Anterior cingulate cortex (tissue), 58 donors: Measurements from ENCODE around the gene ALDH4A1.
"Not testable (repeated sequence)": the region's sequence is repeated elsewhere in the genome, so short reads cannot be mapped to it uniquely, and the experiment has no call there.

ENCODE experiments used
- DNase-seq, 58 donors: peaks; one replicate each; lab custom pipeline; 2025; lab: John Stamatoyannopoulos, UW

Gene ALDH4A1

GRCh38 chr1:18865176-18865575, 37.2 kb downstream of the ALDH4A1 start:
- no peak for DNase-seq

GRCh38 chr1:18861590-18861989, 40.8 kb downstream of the ALDH4A1 start:
- DNase-seq = no peak

- no peak for DNase-seq
Observed at GRCh38 chr1:18861082-18861481, 41.3 kb downstream of the ALDH4A1 start.

GRCh38 chr1:18859560-18859959, 42.8 kb downstream of the ALDH4A1 start, which contains the start of gene TAS1R2:
TSS of gene TAS1R2 (minus strand) at chr1:18859660. CDS start at chr1:18859660, 0 bp downstream.
- DNase-seq = no peak

GRCh38 chr1:18858070-18858688, 44.2 kb downstream of the ALDH4A1 start:
- DNase-seq = no peak

GRCh38 chr1:18856435-18856834, 45.9 kb downstream of the ALDH4A1 start:
- no peak for DNase-seq

GRCh38 chr1:18855573-18855972, 46.8 kb downstream of the ALDH4A1 start:
- DNase-seq = no peak

- no peak for DNase-seq
Observed at GRCh38 chr1:18854331-18855025, 47.9 kb downstream of the ALDH4A1 start.

GRCh38 chr1:18852501-18852900, 49.9 kb downstream of the ALDH4A1 start:
- no peak for DNase-seq

- DNase-seq = no peak
Observed at GRCh38 chr1:18849261-18849711, 53.1 kb downstream of the ALDH4A1 start.

- not testable (repeated sequence) for DNase-seq
Observed at GRCh38 chr1:18847723-18848122, 54.6 kb downstream of the ALDH4A1 start.

GRCh38 chr1:18840145-18840544, 62.2 kb downstream of the ALDH4A1 start:
- no peak for DNase-seq

GRCh38 chr1:18836654-18837053, 65.7 kb downstream of the ALDH4A1 start:
- DNase-seq = no peak

GRCh38 chr1:18832319-18832718, 70.0 kb downstream of the ALDH4A1 start:
- DNase-seq = not testable (repeated sequence)

GRCh38 chr1:18831656-18832055, 70.7 kb downstream of the ALDH4A1 start:
- no peak for DNase-seq

GRCh38 chr1:18830596-18830995, 71.8 kb downstream of the ALDH4A1 start:
- DNase-seq = no peak

- DNase-seq = no peak
Observed at GRCh38 chr1:18829671-18830070, 72.7 kb downstream of the ALDH4A1 start.

- DNase-seq = no peak
Observed at GRCh38 chr1:18828224-18828623, 74.1 kb downstream of the ALDH4A1 start.

GRCh38 chr1:18823438-18823837, 78.9 kb downstream of the ALDH4A1 start:
- no peak for DNase-seq
